Neural progenitor cell (in vitro differentiated cells): Measurements from ENCODE around the gene SMAD9. TPM values are rescaled to one million over a fixed set of nuclear protein-coding genes. Genes with fewer than 3 reads are reported as not detected.

Source experiments
- DNase-seq: peaks from one replicate; pipeline ENCODE4 v3.0.0-alpha.2; 2016; ENCODE audit warnings: low spot score
- H2AFZ ChIP-seq: fragments of 200-600 bp; sonication (generic); replicated peaks from 2 replicates; pipeline ENCODE4 v1.6.1; 2016; ENCODE audit warnings: antibody characterized with exemption
- H3F3A ChIP-seq: fragments of 200-600 bp; sonication (generic); 2 replicates; pipeline ENCODE4 v1.6.1; 2016; ENCODE audit warnings: antibody characterized with exemption, low read depth
- H3K27ac ChIP-seq: fragments of 200-600 bp; sonication (generic); 2 replicates; pipeline ENCODE4 v1.5.1; 2016; ENCODE audit warnings: mild to moderate bottlenecking
- H3K27me3 ChIP-seq: fragments of 200-600 bp; sonication (generic); 2 replicates; pipeline ENCODE4 v1.6.1; 2016; ENCODE audit warnings: mild to moderate bottlenecking, moderate library complexity
- H3K36me3 ChIP-seq: fragments of 200-600 bp; sonication (generic); 2 replicates; pipeline ENCODE4 v1.5.1; 2016
- H3K4me1 ChIP-seq: fragments of 200-600 bp; sonication (generic); 2 replicates; pipeline ENCODE4 v1.6.1; 2016; ENCODE audit warnings: mixed run types
- H3K4me2 ChIP-seq: fragments of 200-600 bp; sonication (generic); 2 replicates; pipeline ENCODE4 v1.6.1; 2016
- H3K4me3 ChIP-seq: fragments of 200-600 bp; sonication (generic); 2 replicates; pipeline ENCODE4 v1.5.1; 2016
- H3K79me2 ChIP-seq: fragments of 200-600 bp; sonication (generic); 2 replicates; pipeline ENCODE4 v1.6.1; 2016; ENCODE audit warnings: low read depth
- H3K9ac ChIP-seq: fragments of 200-600 bp; sonication (generic); 2 replicates; pipeline ENCODE4 v1.6.1; 2016
- H3K9me3 ChIP-seq: fragments of 200-600 bp; sonication (generic); 2 replicates; pipeline ENCODE4 v1.5.1; 2016; ENCODE audit warnings: low read depth
- H4K20me1 ChIP-seq: fragments of 200-600 bp; sonication (generic); 2 replicates; pipeline ENCODE4 v1.6.1; 2016; ENCODE audit warnings: low read depth
- H3K27ac Mint-ChIP-seq: 3 replicates; pipeline ENCODE4 v1.8.0; 2021; ENCODE audit warnings: mixed read lengths
- H3K27me3 Mint-ChIP-seq: 2 replicates; pipeline ENCODE4 v1.8.0; 2022; ENCODE audit warnings: low read depth, mild to moderate bottlenecking, inconsistent platforms, moderate library complexity, mixed read lengths; ENCODE audit not compliant: insufficient read depth
- H3K36me3 Mint-ChIP-seq: 3 replicates; pipeline ENCODE4 v1.8.0; 2021; ENCODE audit warnings: mixed read lengths
- H3K4me1 Mint-ChIP-seq: 3 replicates; pipeline ENCODE4 v1.8.0; 2021; ENCODE audit warnings: mixed read lengths
- H3K4me3 Mint-ChIP-seq: 3 replicates; pipeline ENCODE4 v1.8.0; 2021; ENCODE audit warnings: mild to moderate bottlenecking, moderate library complexity, mixed read lengths
- H3K9me3 Mint-ChIP-seq: 3 replicates; pipeline ENCODE4 v1.8.0; 2020; ENCODE audit warnings: mixed read lengths
- EZH2 ChIP-seq: fragments of 200-600 bp; sonication (generic); IDR thresholded peaks from 2 replicates; pipeline ENCODE4 v1.6.1; 2017; ENCODE audit warnings: antibody characterized with exemption, mild to moderate bottlenecking, moderate library complexity
- EZH2phosphoT487 ChIP-seq: fragments of 200-600 bp; sonication (generic); IDR thresholded peaks from 2 replicates; pipeline ENCODE4 v1.6.1; 2017; ENCODE audit warnings: antibody characterized with exemption
- total RNA-seq: library from RNA; depleted of rRNA; stranded (reverse); fragments of >200 nt; gene quantifications from 2 replicates; pipeline ENCODE4 v1.2.3, GENCODE V29; 2015; ENCODE audit warnings: low replicate concordance
- TF ChIP-seq, protein P1 (sequence below): fragments of 200-600 bp; sonication (generic); IDR thresholded peaks from 2 replicates; pipeline ENCODE4 v1.5.1; 2017; ENCODE audit warnings: antibody characterized with exemption, mild to moderate bottlenecking

SMAD9 gene
- total RNA-seq, 1 donor from 2014 or later: 1.6 TPM

DNA sequence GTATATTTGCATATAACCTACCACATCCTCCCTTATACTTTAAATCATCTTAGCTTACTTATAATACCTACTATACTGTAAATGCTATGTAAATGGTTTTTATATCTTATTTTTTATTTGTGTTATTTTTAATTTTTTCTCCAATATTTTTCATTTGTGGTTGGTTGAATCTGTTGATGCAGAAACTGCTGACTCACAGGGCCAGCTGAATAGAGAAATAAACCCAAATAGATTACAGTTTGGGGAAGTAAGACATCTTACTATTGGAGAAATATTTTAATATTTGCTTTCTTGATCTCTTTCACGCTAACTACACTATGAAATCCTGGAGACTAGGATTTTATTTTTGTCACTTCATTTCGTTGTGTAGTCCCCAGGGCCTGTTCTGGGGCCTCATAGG lies 7.1 kb downstream of the SMAD9 start:
- no peak for TF ChIP-seq EZH2
- no peak for TF ChIP-seq EZH2phosphoT487
- TF ChIP-seq, protein P1, sequence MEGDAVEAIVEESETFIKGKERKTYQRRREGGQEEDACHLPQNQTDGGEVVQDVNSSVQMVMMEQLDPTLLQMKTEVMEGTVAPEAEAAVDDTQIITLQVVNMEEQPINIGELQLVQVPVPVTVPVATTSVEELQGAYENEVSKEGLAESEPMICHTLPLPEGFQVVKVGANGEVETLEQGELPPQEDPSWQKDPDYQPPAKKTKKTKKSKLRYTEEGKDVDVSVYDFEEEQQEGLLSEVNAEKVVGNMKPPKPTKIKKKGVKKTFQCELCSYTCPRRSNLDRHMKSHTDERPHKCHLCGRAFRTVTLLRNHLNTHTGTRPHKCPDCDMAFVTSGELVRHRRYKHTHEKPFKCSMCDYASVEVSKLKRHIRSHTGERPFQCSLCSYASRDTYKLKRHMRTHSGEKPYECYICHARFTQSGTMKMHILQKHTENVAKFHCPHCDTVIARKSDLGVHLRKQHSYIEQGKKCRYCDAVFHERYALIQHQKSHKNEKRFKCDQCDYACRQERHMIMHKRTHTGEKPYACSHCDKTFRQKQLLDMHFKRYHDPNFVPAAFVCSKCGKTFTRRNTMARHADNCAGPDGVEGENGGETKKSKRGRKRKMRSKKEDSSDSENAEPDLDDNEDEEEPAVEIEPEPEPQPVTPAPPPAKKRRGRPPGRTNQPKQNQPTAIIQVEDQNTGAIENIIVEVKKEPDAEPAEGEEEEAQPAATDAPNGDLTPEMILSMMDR: no peak
- Histone ChIP-seq H3K9ac (no peak overlapping the region), H3K4me2 (no peak overlapping the region), H3K27me3 (peaks cover 18% of the 10 kb centered on the region), H3K9me3 (no peaks in the 10 kb centered on the region), H3K4me3 (no peak overlapping the region), H3F3A (no peaks in the 10 kb centered on the region), H4K20me1 (no peaks in the 10 kb centered on the region), H3K4me1 (peaks cover 3% of the 10 kb centered on the region), H3K36me3 (no peaks in the 10 kb centered on the region), H3K27ac (no peak overlapping the region), H2AFZ (no peak overlapping the region), H3K79me2 (no peaks in the 10 kb centered on the region)
- Mint-ChIP-seq H3K27ac (no peak overlapping the region), H3K27me3 (peaks cover 2% of the 10 kb centered on the region), H3K9me3 (peaks cover 5% of the 10 kb centered on the region), H3K4me3 (no peak overlapping the region), H3K4me1 (peaks cover 21% of the 10 kb centered on the region), H3K36me3 (no peaks in the 10 kb centered on the region)
- no peak for DNase-seq

DNA sequence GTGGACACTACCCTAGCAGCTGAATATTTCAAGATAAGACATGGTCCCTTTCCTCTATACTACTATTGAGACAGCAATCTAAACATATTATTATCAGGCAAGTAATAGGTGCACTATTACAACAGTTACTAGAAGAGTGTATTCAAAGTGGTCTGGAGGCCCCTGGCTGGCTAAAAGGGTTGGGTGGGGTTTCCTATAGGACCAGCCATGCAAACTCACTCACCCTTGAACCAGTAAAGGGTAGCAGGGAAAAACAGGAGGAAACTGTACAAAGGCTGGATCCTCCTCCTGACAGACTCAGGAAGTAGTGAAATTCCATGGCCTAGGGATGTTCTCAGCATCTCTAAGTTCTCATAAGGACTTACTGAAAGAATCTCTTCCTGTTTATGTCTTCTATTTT lies 7.7 kb downstream of the SMAD9 start:
- Histone ChIP-seq H3K27me3 (peaks cover 12% of the 10 kb centered on the region), H3K4me1 (no peaks in the 10 kb centered on the region), H3K4me2 (no peak overlapping the region), H3K9me3 (no peaks in the 10 kb centered on the region), H3K79me2 (no peaks in the 10 kb centered on the region), H3K36me3 (no peaks in the 10 kb centered on the region), H3F3A (no peaks in the 10 kb centered on the region), H3K27ac (no peak overlapping the region), H2AFZ (no peak overlapping the region), H3K9ac (no peak overlapping the region), H3K4me3 (no peak overlapping the region), H4K20me1 (no peaks in the 10 kb centered on the region)
- DNase-seq: no peak
- Mint-ChIP-seq H3K27me3 (peaks cover 2% of the 10 kb centered on the region), H3K4me1 (peaks cover 18% of the 10 kb centered on the region), H3K4me3 (no peak overlapping the region), H3K27ac (no peak overlapping the region), H3K36me3 (no peaks in the 10 kb centered on the region), H3K9me3 (peaks cover 5% of the 10 kb centered on the region)
- no peak for TF ChIP-seq EZH2
- no peak for TF ChIP-seq EZH2phosphoT487
- TF ChIP-seq, protein P1: no peak

DNA sequence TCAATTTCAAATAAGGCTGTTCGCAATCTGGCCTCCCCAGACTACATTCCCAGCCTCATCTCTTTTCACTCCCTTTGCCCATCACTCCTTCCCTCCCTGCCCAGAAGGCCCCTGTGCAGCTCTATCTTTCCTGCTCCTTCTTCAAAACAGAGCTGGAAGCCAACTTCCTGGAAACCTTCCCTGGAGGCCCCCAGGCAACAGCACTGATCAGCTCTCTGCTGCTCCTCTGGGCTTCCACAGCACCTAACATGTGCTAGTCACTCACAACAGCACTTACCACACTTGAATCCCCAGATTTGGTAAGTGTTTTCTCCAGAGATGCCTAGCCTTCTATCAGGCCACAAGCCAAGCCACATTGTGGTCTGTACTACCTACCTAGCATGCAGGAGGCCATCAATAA lies 9.5 kb downstream of the SMAD9 start:
- no peaks in the 10 kb centered on the region for H4K20me1 ChIP-seq
- no peak for TF ChIP-seq EZH2
- TF ChIP-seq, protein P1: no peak
- TF ChIP-seq EZH2phosphoT487: no peak
- H3K27ac Mint-ChIP-seq: no peak overlapping the region
- no peak overlapping the region for H3K27ac ChIP-seq
- no peak for DNase-seq
- H3F3A ChIP-seq: no peaks in the 10 kb centered on the region
- no peak overlapping the region for H3K4me3 ChIP-seq
- H3K9me3 ChIP-seq: no peaks in the 10 kb centered on the region
- peaks cover 5% of the 10 kb centered on the region for H3K9me3 Mint-ChIP-seq
- no peaks in the 10 kb centered on the region for H3K36me3 Mint-ChIP-seq
- H3K36me3 ChIP-seq: no peaks in the 10 kb centered on the region
- H3K4me1 ChIP-seq: no peaks in the 10 kb centered on the region
- no peak overlapping the region for H3K4me3 Mint-ChIP-seq
- no peaks in the 10 kb centered on the region for H3K79me2 ChIP-seq
- H3K27me3 Mint-ChIP-seq: no peaks in the 10 kb centered on the region
- peaks cover 3% of the 10 kb centered on the region for H3K4me1 Mint-ChIP-seq
- H3K9ac ChIP-seq: no peak overlapping the region
- no peak overlapping the region for H2AFZ ChIP-seq
- H3K4me2 ChIP-seq: no peak overlapping the region
- H3K27me3 ChIP-seq: no peaks in the 10 kb centered on the region
